Lung microvascular endothelial cell (primary cell): ENCODE data around the gene KATNAL2. TPM values are rescaled to one million over a fixed set of nuclear protein-coding genes. Genes with fewer than 3 reads are reported as not detected.
A peak's percentile ranks its signal among the peaks of the same experiment; 100 is the strongest.

Source experiments
- DNase-seq, 2 donors: peaks; one replicate each; pipeline versions ENCODE4 v3.0.0 to v3.0.0-alpha.2; 2010; ENCODE audit warnings: low read depth in 2 of 2
- total RNA-seq: library from RNA; depleted of rRNA; stranded (reverse); fragments of >200 nt; gene quantifications from 2 replicates; pipeline ENCODE4 v1.2.1, GENCODE V29; 2014

Gene KATNAL2
- total RNA-seq: 0.40 and 0.44 TPM in 2 replicates

- peak; percentile 77 to 82 for DNase-seq
Measured at GRCh38 chr18:46917108-46917802, at the start of gene KATNAL2, which contains the start of gene PIAS2. Gene KATNAL2 (plus strand): TSS chr18:46917602. CDS start chr18:46946873, 29,271 bp downstream. Gene PIAS2 (minus strand): TSS chr18:46917507. CDS start chr18:46917345, 162 bp downstream.

- no peak for DNase-seq
Measured at GRCh38 chr18:46868169-46868921, 49.1 kb upstream of the KATNAL2 start.

- no peak for DNase-seq
Measured at GRCh38 chr18:46877329-46877987, 39.9 kb upstream of the KATNAL2 start.

GRCh38 chr18:46883180-46883579 is 34.2 kb upstream of the KATNAL2 start:
- DNase-seq: no peak

GRCh38 chr18:46886893-46887292 is 30.5 kb upstream of the KATNAL2 start:
- no peak for DNase-seq

- DNase-seq: no peak
Measured at GRCh38 chr18:46888965-46889364, 28.4 kb upstream of the KATNAL2 start.

GRCh38 chr18:46891742-46892214 is 25.6 kb upstream of the KATNAL2 start:
- peak in 1 of 2 donors; percentile 20 for DNase-seq

- no peak for DNase-seq
Measured at GRCh38 chr18:46892842-46893241, 24.6 kb upstream of the KATNAL2 start.

GRCh38 chr18:46893360-46893759 is 24.0 kb upstream of the KATNAL2 start:
- DNase-seq: no peak

- DNase-seq: no peak
Measured at GRCh38 chr18:46894124-46894523, 23.3 kb upstream of the KATNAL2 start.

- DNase-seq: no peak
Measured at GRCh38 chr18:46899274-46899948, 18.0 kb upstream of the KATNAL2 start.

GRCh38 chr18:46903406-46903805 is 14.0 kb upstream of the KATNAL2 start:
- DNase-seq: no peak

- no peak for DNase-seq
Measured at GRCh38 chr18:46909497-46909896, 7.9 kb upstream of the KATNAL2 start.

- DNase-seq: no peak
Measured at GRCh38 chr18:46910856-46911255, 6.5 kb upstream of the KATNAL2 start.

GRCh38 chr18:46915800-46916550 is 1.4 kb upstream of the KATNAL2 start:
- DNase-seq: peak in 1 of 2 donors; percentile 1

GRCh38 chr18:46916551-46917107 is 773 bp upstream of the KATNAL2 start:
- peak; percentile 30 to 38 for DNase-seq

GRCh38 chr18:46917803-46918600 is 600 bp downstream of the KATNAL2 start:
- DNase-seq: peak in 1 of 2 donors; percentile 24

GRCh38 chr18:46920067-46920466 is 2.7 kb downstream of the KATNAL2 start:
- no peak for DNase-seq

GRCh38 chr18:46920653-46921052 is 3.3 kb downstream of the KATNAL2 start:
- DNase-seq: no peak
